ES-I3 (cell line): Measurements from ENCODE around the gene BABAM2.
"Not testable (repeated sequence)": the region's sequence is repeated elsewhere in the genome, so short reads cannot be mapped to it uniquely, and the experiment has no call there.

Experiments used
- H3K36me3 ChIP-seq: 2 replicates; pipeline ENCODE4 v1.6.1; 2013; ENCODE audit warnings: mild to moderate bottlenecking, low read length, control low read depth, moderate library complexity; ENCODE audit not compliant: insufficient read depth
- H3K4me1 ChIP-seq: 2 replicates; pipeline ENCODE4 v1.6.1; 2013; ENCODE audit warnings: mild to moderate bottlenecking, control low read depth, low read length; ENCODE audit not compliant: insufficient read depth
- H3K9ac ChIP-seq: 2 replicates; pipeline ENCODE4 v1.6.1; 2013; ENCODE audit warnings: low read depth, mild to moderate bottlenecking, low read length, moderate library complexity
- H3K9me3 ChIP-seq: 2 replicates; pipeline ENCODE4 v1.6.1; 2013; ENCODE audit warnings: mild to moderate bottlenecking, low read length, moderate library complexity; ENCODE audit not compliant: control insufficient read depth, insufficient read depth

The BABAM2 gene

DNA sequence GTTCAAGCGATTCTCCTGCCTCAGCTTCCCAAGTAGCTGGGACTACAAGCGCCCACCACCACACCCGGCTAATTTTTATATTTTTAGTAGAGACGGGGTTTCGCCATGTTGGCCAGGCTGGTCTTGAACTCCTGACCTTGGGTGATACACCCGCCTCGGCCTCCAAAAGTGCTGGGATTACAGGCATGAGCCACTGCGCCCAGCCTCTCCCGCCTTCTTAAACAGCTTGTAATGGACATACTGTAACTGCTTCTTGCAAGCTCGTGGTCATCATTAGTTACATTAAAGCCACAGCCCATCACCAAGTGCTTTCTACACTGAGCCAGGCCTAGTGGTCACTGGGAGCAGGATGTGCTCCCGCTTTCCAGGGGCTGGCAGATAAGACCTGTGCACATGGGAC, 444.7 kb downstream of the BABAM2 start:
- H3K9me3 ChIP-seq, H3K9ac ChIP-seq, H3K36me3 ChIP-seq: not testable (repeated sequence)
- peaks cover 15% of the 10 kb centered on the region; the same call in 1 of the 2 replicates for H3K4me1 ChIP-seq

DNA sequence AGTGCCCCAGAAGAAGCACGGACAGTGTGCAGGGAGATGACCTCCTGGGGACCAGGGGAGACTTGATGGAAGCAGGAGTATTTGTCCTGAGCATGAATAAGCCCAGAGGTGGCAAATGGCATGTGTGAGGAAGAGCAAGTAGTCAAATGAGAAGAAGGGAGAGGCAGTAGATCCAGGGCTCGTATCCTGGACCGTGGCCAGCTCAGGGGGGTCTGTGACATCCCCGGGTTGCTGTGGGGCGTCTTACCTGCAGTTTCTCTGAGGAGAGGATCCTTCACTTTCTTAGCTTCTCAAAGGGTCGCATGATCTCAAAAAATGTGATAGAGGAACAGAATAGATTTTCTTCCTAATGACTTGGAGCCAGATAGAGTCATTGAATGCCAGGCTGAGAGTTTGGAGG, 445.1 kb downstream of the BABAM2 start:
- H3K9ac ChIP-seq, result no peak overlapping the region
- peaks cover 15% of the 10 kb centered on the region; the same call in 1 of the 2 replicates for H3K4me1 ChIP-seq
- H3K9me3 ChIP-seq, result no peaks in the 10 kb centered on the region
- no peaks in the 10 kb centered on the region for H3K36me3 ChIP-seq

DNA sequence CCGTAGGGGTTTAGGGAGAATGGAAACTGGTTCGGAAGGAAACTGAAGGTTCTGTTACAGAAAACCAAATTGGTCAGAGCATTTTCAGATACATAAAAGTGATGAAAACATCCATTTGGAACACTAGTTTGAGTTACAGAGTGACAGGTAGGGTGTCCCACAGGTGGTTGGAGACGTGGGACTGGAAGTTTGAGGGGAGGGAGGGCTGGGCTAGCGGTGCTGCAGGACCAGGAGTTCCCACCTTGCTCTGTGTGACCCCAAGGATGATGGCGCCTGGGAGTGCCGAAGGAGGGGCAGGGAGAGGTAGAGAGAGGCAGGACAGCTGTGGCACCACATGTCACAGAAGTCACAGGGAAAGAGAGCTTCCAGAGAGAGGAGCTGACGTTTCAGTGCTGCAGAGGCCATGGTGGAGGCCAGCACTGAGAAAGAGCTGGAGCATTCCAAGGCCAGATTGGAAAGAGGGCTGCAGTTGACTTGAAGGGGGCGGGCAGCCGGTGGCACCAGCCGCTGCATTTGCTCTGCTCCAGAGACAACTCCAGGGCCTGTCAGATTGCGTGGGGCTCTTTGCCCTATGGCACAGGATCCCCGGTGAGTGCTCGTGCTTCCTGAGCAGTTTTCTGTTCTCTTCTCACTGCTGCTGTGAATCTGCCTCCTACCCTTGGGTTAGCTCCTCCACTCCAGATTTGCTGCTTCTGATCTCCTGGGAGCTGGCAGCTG, 445.9 kb downstream of the BABAM2 start:
- no peaks in the 10 kb centered on the region for H3K9me3 ChIP-seq
- H3K9ac ChIP-seq, result no peak overlapping the region
- H3K4me1 ChIP-seq, result peaks cover 15% of the 10 kb centered on the region; the same call in 1 of the 2 replicates
- no peaks in the 10 kb centered on the region for H3K36me3 ChIP-seq

DNA sequence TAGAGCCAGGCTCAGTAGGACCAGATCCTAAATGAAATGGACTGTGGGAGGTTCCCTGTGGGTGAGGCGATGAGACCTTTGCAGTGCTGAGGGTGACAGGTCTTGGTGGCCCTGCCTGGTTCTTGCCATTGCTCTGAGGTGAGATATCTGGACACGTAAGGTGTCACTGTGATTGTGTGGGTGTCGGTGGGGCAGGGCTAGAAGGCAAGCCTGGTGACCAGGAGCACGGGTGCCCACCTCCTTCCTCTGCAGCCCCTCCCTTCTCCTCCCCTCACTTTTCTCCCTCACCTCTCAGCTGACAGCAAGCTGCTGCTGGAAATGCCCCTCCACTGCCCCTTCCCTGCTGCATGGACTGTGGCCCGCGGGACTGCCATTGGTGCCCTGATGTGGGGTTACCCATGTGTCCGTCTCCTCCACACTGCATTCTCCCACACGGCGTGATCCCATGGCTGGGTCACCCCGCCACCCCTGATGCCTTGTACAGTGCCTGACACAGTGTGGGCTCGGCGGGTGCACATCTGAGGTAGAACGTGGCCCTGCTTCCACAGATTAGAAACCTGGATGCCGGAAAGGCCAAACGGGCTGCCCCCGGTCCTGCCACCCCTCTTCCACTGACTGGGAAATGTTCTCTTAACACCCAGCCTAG, 446.6 kb downstream of the BABAM2 start:
- H3K4me1 ChIP-seq, result peaks cover 16% of the 10 kb centered on the region; the same call in 1 of the 2 replicates
- no peak overlapping the region for H3K9ac ChIP-seq
- H3K9me3 ChIP-seq, result no peaks in the 10 kb centered on the region
- no peaks in the 10 kb centered on the region for H3K36me3 ChIP-seq

DNA sequence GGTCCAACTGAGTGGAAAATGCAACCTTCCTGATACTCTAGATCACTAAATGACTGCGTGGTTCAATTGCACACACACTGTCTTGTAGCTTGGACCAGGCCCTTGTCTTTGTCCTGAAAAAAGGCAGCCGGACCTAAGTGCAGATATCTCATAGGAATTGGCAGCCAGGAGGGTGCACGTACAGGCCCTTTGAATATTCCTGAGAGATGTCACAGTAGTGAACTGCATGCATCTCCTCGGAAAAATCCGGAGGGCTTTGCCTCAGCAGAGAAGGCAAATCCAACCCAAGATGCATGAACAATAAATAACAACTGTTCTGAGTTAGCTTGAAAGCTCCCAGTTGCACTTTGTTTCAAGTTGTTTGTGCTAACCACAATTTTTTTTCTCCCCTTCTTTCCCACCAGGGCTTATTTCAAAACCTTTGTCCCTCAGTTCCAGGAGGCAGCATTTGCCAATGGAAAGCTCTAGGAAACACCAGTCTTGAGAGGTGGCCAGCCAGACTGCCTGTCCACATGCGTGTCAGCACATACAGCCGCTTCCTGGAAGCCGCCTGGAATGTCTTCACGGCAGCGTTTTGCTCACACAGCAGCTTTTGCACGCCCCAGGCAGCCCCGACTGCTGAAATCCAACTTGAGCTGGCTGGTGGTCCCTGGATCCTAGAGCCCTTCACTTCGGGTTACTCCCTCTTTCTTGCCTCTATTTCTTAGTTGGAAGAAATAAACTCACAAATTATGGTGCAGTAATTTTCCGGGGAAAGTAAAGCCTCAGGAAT, 447.7 kb downstream of the BABAM2 start:
- no peaks in the 10 kb centered on the region for H3K9me3 ChIP-seq
- no peaks in the 10 kb centered on the region for H3K36me3 ChIP-seq
- peaks cover 27% of the 10 kb centered on the region for H3K4me1 ChIP-seq
- no peak overlapping the region for H3K9ac ChIP-seq

DNA sequence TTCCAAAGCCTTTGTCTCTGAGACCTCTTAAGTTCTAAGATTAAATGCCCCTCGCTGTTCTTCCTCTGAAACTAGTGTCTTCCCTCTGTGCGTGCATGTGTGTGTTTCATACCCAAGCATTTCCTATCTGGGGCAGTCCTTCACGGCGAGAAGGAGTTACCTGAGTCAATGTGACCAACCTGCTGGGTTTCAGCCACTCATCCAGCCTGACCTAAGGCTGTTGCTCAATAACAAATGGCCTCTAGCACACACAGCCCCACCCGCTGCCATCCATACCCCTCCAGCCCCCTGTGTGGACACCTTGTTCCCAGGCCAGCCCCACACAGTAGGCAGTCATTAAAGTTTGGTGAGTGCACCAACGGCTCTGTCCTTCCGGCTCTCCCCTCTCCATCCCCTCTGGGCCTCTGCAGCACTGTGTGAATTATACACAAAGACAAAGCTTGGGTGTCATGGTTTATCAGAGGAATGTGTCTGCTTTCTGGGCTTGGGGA, 448.3 kb downstream of the BABAM2 start:
- Histone ChIP-seq H3K4me1 (peaks cover 29% of the 10 kb centered on the region), H3K9ac (no peak overlapping the region), H3K36me3 (no peaks in the 10 kb centered on the region), H3K9me3 (no peaks in the 10 kb centered on the region)

DNA sequence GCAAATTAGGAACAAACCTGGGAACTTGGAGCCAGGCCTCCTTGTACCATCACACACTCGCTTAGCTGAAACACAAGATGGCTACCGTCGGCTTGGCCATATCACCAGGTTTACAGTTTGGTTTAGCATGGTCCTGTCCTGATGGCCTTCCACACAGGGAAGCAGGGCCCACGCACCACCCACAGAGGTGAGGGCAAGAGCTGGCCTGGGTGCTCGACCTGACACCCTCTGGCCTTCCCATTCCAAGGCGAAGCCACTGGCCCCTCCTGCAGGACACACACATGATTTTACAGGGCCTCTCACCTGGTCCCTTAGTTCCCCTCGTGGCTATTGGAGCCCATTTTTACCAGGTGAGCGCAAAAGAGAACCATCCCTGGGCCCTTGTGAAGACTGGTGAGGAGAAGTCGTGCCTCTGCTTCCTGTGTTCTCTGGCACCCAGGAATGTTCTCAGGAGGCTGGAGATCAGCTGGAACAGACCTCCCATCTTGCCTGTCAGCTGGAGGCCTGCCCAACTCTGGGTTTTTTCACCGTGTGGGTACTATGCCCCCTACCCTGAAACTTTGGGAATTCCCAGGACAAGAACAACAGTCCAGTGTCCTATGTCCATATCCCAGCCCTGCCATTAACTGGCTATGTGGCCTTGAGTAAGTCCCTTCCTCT, 449.1 kb downstream of the BABAM2 start:
- Histone ChIP-seq H3K4me1 (peaks cover 29% of the 10 kb centered on the region), H3K9me3 (no peaks in the 10 kb centered on the region), H3K9ac (no peak overlapping the region), H3K36me3 (no peaks in the 10 kb centered on the region)

DNA sequence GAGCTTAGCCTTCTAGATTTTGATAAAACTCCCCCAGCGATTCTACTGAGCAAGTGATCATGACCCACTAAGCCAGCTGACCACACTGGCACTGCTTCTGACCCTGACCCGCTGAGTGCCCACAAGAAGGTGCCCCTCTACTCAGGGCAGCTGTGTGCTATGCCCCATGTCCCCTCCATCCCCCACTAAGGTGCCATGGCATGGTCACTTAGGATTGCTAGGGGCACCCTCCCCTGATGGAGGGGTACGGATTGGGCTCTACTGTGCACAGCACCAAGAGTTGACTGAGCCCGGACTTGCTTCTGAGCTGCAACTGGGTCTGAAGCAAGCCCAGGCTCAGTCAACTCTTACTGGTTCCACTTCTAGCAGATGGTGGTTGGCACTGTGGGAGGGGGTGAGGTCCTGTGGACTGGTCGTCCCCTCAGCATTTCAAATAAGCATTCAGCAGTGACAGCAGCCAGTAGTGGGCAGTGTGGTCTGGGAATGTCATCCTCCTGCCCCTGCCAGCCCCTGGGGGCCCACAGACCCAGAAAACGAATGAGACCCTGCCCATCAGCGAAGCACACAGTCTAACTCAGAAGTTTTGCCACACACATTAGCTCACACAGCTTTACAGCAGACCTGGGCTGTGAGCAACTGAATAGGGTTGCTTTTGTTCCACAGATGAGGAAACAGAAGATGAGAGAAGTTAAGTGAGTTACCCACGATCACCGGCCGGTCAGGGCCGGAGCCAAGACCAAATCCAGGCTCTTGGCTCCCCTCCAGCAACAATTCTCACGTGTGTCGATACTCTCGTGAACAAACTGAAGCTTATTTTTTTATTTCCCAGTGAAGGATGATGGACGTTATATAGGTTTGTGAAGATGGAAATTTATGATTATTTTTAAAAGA, 450.0 kb downstream of the BABAM2 start:
- no peaks in the 10 kb centered on the region for H3K36me3 ChIP-seq
- H3K4me1 ChIP-seq, result peaks cover 29% of the 10 kb centered on the region
- no peaks in the 10 kb centered on the region for H3K9me3 ChIP-seq
- H3K9ac ChIP-seq, result no peak overlapping the region

DNA sequence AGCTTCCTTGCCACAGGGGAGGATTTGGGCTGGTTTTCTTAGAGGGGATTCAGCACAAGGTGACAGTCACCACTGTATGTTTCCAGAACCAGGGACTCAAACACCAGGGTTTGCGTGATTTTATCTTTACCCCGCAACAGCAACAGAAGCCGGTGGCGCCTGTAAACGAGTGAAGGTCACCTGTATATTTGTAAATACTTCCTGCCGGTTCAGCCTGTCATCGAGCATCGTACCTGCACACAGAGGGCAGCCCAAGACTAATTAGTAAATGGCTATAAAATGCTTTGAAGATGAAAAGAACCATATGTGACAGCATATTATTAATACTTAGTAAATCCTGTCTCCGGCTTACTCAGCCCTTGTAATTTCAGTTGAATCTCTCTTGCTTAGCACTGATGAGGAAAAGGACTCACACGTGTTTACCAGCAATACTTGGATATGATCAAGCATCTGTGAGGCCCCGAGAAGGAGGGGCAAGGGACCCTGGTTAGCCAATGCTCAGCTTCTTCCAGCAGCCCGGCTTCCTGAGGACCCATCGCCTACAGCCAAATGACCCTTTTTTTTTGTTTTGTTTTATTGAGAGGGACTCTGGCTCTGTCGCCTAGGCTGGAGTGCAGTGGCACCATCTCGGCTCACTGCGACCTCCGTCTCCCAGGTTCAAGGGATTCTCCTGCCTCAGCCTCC, 450.8 kb downstream of the BABAM2 start:
- peaks cover 29% of the 10 kb centered on the region for H3K4me1 ChIP-seq
- no peak overlapping the region for H3K9ac ChIP-seq
- H3K36me3 ChIP-seq, result no peaks in the 10 kb centered on the region
- no peaks in the 10 kb centered on the region for H3K9me3 ChIP-seq

DNA sequence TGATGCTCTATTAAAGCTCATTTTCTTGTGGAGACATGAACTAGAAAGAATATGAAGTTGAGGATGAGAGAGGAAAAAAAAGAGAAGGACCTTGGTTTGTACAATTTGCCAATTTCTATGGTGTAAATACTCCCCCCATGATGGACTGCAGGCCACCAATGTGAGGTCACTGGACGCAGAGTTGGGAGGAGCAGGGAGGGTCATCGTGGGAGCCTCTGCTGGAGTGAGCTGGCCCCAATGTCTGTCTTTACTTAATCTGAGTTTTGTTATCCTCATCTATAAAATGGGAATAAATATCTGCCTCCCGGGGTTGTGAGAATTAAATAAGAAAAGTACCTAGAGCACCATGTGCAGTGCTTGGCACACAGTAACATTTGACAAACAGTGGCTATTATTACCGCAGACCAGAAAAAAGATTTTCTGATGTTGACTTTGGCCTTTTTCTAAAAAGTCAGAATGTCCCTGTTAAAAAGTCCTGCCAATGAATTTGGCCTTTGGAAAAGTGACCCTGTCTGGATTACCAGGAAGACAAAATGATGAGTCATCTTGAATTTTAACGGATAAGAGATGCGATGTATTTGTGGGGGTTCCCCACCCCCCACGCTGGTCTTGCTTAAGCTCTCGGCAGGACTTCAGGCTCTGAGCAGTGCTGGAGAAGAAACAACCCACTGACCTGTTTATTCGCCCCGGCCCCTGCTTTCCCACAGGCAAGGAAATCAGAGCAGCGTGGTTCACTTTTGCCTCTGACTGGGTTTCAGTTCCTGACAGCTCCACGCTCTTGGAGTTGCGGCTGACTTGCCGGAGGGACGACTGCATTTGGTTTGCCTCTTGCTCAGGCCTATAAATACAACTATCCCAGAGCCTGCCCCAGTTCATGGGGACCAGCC, 451.8 kb downstream of the BABAM2 start:
- Histone ChIP-seq H3K9ac (no peak overlapping the region), H3K36me3 (no peaks in the 10 kb centered on the region), H3K4me1 (peaks cover 29% of the 10 kb centered on the region), H3K9me3 (no peaks in the 10 kb centered on the region)

DNA sequence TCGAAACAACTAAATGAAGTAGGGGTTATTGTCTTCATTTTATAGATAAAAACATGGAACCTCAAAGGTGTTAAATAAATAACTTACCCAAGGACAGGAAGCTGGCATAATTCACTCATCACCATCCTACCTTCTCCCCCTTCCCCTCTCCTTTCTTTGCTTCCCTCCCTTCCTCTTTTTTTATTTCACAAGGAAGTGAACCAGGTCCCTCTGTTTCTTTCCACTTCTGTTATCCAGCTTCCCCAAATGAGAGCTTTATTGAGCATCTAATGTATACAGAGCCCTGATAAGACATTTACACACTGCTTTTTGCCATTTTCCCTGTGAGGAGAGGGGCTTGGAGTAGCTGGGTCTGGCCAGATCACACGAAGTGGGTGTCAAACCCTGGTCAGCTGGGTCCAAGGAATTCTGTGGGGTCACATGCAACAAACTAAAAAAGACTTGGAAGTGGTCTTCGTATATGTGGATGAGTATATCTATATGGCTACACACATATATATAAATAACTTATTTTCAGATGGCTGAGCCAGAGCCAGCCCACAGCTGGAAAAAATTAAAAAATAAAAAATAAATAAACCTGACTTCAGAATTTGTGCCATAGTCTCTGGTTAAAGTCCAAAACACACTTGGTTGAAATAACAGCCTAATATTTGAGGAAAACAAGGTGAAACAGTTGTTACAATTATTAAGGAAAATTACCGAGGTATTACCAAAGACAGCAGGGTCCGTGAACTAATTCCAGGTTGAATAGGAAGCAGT, 452.8 kb downstream of the BABAM2 start:
- Histone ChIP-seq H3K9me3 (no peaks in the 10 kb centered on the region), H3K36me3 (no peaks in the 10 kb centered on the region), H3K4me1 (peaks cover 24% of the 10 kb centered on the region), H3K9ac (no peak overlapping the region)
